ENCODE data around the gene PNKD.
"Not testable (repeated sequence)": the region's sequence is repeated elsewhere in the genome, so short reads cannot be mapped to it uniquely, and the experiment has no call there.

Gene PNKD

DNA sequence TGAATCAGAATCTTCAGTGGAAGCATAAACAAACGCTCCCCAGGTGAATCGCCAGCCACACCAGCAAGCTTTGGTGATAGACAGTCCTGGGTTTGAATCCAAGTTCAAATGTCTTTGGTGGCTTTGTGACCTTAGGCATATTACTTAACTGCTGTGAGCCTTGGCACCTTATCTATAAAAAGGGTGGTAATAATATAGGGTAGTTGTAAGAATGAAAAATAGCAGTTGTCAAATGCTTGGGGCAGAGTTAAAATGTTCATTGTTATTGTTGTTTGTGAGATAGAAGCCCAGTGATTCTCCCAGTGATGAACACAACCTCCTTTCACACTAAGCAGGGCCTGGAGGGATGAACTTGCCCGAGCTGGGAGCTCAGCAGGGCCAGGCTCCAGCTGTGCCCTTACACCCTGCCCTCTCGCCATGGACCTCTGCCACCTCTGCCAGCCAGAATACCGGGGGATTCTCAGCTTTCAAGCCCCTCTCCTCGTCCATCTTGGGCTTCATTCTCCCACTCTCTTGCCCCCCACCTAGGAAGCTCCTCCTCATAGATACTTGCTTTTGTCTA is 28.1 kb downstream of the PNKD start:
- Histone ChIP-seq H4K20me1 (no peaks in the 10 kb centered on the region), H3K4me1 (peaks cover under 1% of the 10 kb centered on the region; the same call in 1 of the 2 replicates), H3K36me3 (no peaks in the 10 kb centered on the region), H3K27me3 (no peaks in the 10 kb centered on the region), H3K4me2 (no peak overlapping the region), H3K27ac (no peak overlapping the region), H3K4me3 (no peak overlapping the region), H3K9me3 (no peaks in the 10 kb centered on the region), H3K9ac (no peak overlapping the region)
- no peak for TF ChIP-seq Cebpa-rat (IDR thresholded peaks at IDR 0.05)

DNA sequence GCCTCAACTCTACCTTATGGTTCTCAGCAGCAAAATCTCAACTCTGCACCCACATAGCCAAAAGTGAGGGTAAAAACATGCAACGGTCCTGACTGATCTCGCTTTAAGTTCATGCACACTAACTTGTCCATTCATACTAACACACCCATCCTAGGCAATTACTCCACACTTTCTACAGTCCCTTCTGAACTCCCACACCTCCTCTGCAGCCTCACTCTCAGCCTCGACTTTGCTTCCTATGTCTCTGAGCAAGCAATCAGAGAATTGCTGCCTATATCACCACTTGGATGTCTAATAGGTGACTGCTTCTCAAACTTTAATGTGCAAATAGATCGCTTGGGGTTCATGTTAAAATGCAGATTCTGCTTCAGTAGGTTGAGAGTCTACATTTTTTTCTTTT is 29.8 kb downstream of the PNKD start:
- H3K4me2 ChIP-seq = no peak overlapping the region
- no peak overlapping the region for H3K27ac ChIP-seq
- no peak overlapping the region for H3K4me3 ChIP-seq
- no peaks in the 10 kb centered on the region for H4K20me1 ChIP-seq
- no peaks in the 10 kb centered on the region for H3K27me3 ChIP-seq
- H3K4me1 ChIP-seq = no peaks in the 10 kb centered on the region; the same call in 1 of the 2 replicates
- H3K36me3 ChIP-seq = no peaks in the 10 kb centered on the region
- H3K9me3 ChIP-seq = no peaks in the 10 kb centered on the region
- TF ChIP-seq Cebpa-rat (IDR thresholded peaks at IDR 0.05) = no peak
- H3K9ac ChIP-seq = no peak overlapping the region

DNA sequence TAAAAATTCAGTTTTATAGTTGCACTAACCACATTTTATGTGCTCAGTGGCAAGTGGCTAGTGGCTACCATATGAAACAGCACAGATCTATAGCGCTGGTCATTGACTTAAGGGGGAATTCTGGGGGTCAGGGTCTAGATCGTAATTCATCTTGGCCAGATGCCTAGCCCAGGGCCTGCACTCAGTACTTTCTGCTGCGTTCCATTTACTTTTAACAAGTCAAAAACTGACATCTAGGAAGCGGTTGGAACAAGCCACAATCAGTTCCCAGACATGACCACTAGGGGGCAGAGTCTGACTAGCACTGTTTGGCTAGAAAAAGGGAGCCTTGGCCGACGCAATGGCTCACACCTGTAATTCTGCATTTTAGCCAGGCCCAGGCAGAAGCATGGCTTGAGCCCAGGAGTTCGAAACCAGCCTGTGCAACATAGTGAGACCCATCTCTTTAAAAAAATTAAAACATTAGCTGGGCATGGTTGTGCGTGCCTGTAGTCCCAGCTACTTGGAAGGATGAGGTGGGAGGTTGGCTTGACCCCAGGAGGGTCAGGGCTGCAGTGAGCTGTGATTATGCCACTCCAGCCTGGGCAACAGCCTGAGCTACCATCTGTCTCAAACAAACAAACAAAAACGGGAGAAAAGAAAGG is 31.0 kb downstream of the PNKD start:
- Histone ChIP-seq H3K27me3 (no peaks in the 10 kb centered on the region), H3K4me3 (no peak overlapping the region), H3K9ac (no peak overlapping the region), H3K27ac (no peak overlapping the region), H3K36me3 (no peaks in the 10 kb centered on the region), H3K9me3 (no peaks in the 10 kb centered on the region), H3K4me2 (no peak overlapping the region), H4K20me1 (no peaks in the 10 kb centered on the region), H3K4me1 (no peaks in the 10 kb centered on the region; the same call in 1 of the 2 replicates)
- TF ChIP-seq Cebpa-rat (IDR thresholded peaks at IDR 0.05) = no peak

DNA sequence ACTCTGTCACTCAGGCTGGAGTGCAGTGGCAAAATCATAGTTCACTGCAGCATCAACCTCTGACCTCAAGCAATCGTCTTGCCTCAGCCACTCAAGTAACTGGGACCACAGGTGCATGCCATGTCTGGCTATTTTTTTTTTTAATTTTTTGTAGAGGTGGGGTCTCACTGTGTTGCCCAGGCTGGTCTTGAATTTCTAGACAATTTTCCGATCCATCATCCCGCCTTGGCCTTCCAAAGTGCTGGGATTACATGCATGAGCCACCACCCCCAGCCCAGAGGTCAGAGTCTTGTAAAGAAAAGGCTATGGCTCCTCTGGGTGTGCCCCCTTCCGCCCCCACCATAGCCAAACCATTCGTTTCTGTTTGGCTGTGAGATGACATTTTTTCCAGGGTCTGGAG is 35.1 kb downstream of the PNKD start:
- H3K4me3 ChIP-seq = no peak overlapping the region
- H3K36me3 ChIP-seq = no peaks in the 10 kb centered on the region
- no peaks in the 10 kb centered on the region for H3K27me3 ChIP-seq
- no peaks in the 10 kb centered on the region for H4K20me1 ChIP-seq
- H3K9me3 ChIP-seq = no peaks in the 10 kb centered on the region
- H3K9ac ChIP-seq = no peak overlapping the region
- H3K4me1 ChIP-seq = peaks cover 12% of the 10 kb centered on the region; the same call in 1 of the 2 replicates
- no peak overlapping the region for H3K4me2 ChIP-seq
- TF ChIP-seq Cebpa-rat (IDR thresholded peaks at IDR 0.05) = no peak
- H3K27ac ChIP-seq = no peak overlapping the region

DNA sequence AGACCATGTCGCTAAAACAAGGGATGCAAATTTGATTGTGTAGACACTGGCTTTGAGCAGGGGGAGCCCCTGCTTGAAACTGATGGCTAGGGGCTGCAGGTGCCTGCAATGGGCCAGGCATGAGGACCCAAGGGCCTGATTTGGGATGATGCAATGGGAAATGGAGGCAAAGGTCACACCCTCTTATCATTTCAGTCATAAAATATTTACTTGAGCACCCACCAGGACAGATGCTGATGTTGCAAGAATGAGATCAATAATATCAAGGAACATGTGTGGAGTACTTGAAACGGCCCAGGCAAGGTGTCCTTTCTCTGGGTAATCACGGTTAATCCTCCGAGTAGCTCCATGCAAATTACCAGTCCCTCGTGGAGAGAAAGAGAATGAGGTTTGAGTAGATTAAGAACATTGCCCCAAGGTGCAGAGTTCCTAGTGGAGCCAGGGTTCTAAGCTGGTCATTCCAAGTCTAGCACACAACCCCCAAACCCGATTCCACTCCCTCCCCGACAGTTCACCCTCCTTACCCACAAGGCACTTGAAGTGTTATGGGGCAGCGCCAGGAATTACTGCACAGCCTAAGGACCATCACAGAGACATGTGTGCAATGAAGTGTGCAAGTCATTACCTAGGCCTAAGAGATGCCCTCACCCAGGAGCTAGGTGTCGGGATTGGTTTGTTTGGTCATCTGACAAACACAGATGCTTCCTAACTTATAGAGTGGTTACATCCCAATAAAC is 36.0 kb downstream of the PNKD start:
- Histone ChIP-seq H4K20me1 (no peaks in the 10 kb centered on the region), H3K4me2 (no peak overlapping the region), H3K4me1 (peaks cover 12% of the 10 kb centered on the region; the same call in 1 of the 2 replicates), H3K4me3 (no peak overlapping the region), H3K27ac (no peak overlapping the region), H3K9ac (no peak overlapping the region), H3K27me3 (no peaks in the 10 kb centered on the region), H3K36me3 (no peaks in the 10 kb centered on the region), H3K9me3 (no peaks in the 10 kb centered on the region)
- TF ChIP-seq Cebpa-rat (IDR thresholded peaks at IDR 0.05) = no peak

DNA sequence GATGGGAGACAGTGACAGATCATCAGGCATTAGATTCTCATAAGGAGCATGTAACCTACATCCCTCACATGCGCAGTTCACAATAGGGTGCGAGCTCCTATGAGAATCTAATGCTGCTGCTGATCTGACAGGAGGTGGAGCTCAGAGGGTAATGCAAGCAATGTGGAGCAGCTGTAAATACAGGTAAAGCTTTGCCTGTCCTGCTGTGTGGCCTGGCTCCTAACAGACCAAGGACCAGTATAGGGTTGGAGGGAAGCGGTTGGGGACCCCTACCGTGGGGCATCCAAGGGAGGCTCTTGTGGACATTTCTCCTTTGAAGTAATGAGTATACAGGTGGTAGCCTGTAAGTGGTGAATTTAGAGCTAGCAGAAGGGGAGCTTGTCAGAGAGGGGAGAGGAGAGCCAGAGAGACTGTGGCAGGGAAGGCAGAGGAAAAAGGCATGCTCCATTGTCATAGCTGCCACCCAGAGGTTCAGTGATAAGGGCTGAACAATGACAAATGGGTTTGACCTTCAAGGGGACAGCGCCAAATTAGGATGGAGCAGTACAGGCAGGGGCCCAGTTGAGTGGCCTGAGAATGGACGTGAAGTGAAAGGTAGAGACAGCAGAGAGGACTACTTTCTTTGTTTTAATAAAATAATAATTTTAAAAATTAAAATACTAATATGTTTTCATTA is 37.2 kb downstream of the PNKD start:
- no peaks in the 10 kb centered on the region for H4K20me1 ChIP-seq
- H3K27ac ChIP-seq = no peak overlapping the region
- H3K36me3 ChIP-seq = no peaks in the 10 kb centered on the region
- H3K4me2 ChIP-seq = no peak overlapping the region
- H3K4me1 ChIP-seq = peaks cover 12% of the 10 kb centered on the region; the same call in 1 of the 2 replicates
- no peak overlapping the region for H3K4me3 ChIP-seq
- H3K9ac ChIP-seq = no peak overlapping the region
- H3K9me3 ChIP-seq = no peaks in the 10 kb centered on the region
- H3K27me3 ChIP-seq = no peaks in the 10 kb centered on the region
- TF ChIP-seq Cebpa-rat (IDR thresholded peaks at IDR 0.05) = no peak

DNA sequence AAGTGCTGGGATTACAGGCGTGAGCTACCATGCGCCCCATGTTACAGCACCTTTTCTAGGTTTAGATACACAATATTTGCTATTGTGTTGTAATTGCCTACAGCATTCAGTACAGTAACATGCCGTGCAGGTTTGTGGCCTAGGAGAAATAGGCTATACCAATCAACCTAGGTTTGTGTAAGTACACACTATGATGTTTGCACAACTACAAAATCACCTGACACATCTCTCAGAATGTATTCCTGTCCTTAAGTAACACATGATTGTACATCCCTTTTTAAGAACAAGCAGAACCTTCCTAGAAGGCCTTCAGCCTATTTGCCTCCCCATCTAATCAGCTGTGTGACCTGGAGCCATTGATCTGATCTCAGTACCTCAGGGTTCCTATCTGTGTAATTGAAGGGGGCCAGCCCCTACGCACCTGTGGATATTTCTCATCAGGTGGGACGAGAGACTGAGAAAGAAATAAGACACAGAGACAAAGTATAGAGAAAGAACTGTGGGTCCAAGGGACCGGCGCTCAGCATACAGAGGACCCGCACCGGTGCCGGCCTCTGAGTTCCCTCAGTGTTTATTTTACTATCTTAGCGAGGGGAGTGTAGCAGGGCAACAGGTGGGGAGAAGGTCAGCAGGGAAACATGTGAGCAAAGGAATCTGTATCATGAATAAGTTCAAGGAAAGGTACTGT is 40.7 kb downstream of the PNKD start:
- peaks cover 12% of the 10 kb centered on the region; the same call in 1 of the 2 replicates for H3K4me1 ChIP-seq
- H3K36me3 ChIP-seq = no peaks in the 10 kb centered on the region
- H3K4me2 ChIP-seq = no peak overlapping the region
- TF ChIP-seq Cebpa-rat (IDR thresholded peaks at IDR 0.05) = no peak
- no peaks in the 10 kb centered on the region for H3K27me3 ChIP-seq
- H3K4me3 ChIP-seq = no peak overlapping the region
- H3K9ac ChIP-seq = no peak overlapping the region
- H4K20me1 ChIP-seq = no peaks in the 10 kb centered on the region
- H3K9me3 ChIP-seq = no peaks in the 10 kb centered on the region
- H3K27ac ChIP-seq = no peak overlapping the region

DNA sequence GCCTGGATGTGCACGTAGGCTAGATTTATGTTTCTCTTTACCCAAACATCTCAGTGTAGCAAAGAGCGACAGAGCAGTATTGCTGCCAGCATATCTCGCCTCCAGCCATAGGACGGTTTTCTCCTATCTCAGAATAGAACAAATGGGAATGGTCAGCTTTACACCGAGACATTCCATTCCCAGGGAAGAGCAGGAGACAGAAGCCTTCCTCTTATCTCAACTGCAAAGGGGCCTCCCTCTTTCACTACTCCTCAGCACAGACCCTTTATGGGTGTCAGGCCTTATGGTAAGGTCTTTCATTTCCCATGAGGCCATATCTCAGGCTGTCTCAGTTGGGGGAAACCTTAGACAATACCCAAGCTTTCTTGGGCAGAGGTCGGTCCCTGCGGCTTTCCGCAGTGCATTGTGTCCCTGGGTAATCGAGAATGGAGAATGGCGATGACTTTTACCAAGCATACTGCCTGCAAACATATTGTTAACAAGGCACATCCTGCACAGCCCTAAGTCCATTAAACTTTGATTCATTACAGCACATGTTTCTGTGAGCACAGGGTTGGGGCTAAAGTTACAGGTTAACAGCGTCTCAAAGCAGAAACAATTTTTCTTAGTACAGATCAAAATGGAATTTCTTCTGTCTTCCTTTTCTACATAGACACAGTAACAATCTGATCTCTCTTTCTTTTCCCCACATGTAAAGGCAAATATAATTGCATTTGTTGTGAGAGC is 41.4 kb downstream of the PNKD start:
- not testable (repeated sequence) for H3K27me3 ChIP-seq, H3K9me3 ChIP-seq, H3K4me2 ChIP-seq, H4K20me1 ChIP-seq, H3K4me3 ChIP-seq, H3K27ac ChIP-seq, H3K9ac ChIP-seq, H3K36me3 ChIP-seq
- peaks cover 16% of the 10 kb centered on the region for H3K4me1 ChIP-seq

DNA sequence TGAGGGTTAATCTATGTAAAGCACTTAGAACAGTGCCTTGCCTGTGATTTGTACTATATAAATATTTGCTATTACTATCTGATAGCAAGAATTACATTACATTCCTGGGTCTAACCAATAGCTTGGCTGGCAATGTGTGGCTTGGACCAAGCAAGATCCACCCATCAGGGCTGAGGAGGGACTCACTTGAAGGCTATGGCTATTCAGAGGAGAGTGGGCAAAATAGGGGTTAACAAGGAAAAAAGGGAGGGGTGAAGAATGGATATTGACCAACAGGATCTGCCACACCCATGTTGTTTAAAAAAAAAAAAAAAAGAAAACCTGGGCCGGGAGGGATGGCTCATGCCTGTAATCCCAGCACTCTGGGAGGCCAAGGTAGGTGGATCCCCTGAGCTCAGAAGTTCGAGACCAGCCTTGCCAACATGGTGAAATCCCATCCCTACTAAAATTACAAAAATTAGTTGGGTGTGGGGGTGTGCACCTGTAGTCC is 42.0 kb downstream of the PNKD start:
- Histone ChIP-seq H3K27me3 (no peaks in the 10 kb centered on the region), H3K4me1 (peaks cover 21% of the 10 kb centered on the region), H3K4me2 (no peak overlapping the region), H4K20me1 (no peaks in the 10 kb centered on the region), H3K9ac (no peak overlapping the region), H3K9me3 (no peaks in the 10 kb centered on the region), H3K36me3 (no peaks in the 10 kb centered on the region), H3K27ac (no peak overlapping the region), H3K4me3 (no peak overlapping the region)
- no peak for TF ChIP-seq Cebpa-rat (IDR thresholded peaks at IDR 0.05)
